GM12892 (cell line): ENCODE data around the gene HPCA.

ENCODE experiments used
- DNase-seq: peaks from one replicate; pipeline ENCODE4 v3.0.0; 2011; ENCODE audit not compliant: insufficient read length
- FAIRE-seq: peaks from 2 replicates; lab custom pipeline; 2011; peaks lifted over from hg19 to GRCh38; lab: Jason Lieb, UNC
- POLR2A ChIP-seq: IDR thresholded peaks from 2 replicates; pipeline ENCODE4 v1.6.1; 2011; ENCODE audit warnings: low read depth, low read length, control low read depth
- POLR2AphosphoS5 ChIP-seq: IDR thresholded peaks from 2 replicates; pipeline ENCODE4 v1.6.1; 2011; ENCODE audit warnings: low read depth, low read length, control low read depth
- TAF1 ChIP-seq: IDR thresholded peaks from 2 replicates; pipeline ENCODE4 v1.6.1; 2011; ENCODE audit warnings: low read depth, mild to moderate bottlenecking, control low read depth, low read length, borderline replicate concordance

The HPCA gene

GRCh38 chr1:32884726-32885125, 1.6 kb upstream of the HPCA start:
- TF ChIP-seq POLR2A, result no peak
- TF ChIP-seq POLR2AphosphoS5, result no peak
- no peak for TF ChIP-seq TAF1
- FAIRE-seq (no peak), DNase-seq (no peak)

GRCh38 chr1:32885676-32886003, 651 bp upstream of the HPCA start:
- TF ChIP-seq TAF1, result no peak
- TF ChIP-seq POLR2A, result no peak
- TF ChIP-seq POLR2AphosphoS5, result no peak
- FAIRE-seq (no peak), DNase-seq (no peak)

- no peak for DNase-seq
- TF ChIP-seq POLR2AphosphoS5 (no peak), TAF1 (no peak), POLR2A (no peak)
- no peak for FAIRE-seq
Measured at GRCh38 chr1:32886828-32887414, 630 bp downstream of the HPCA start.

- TF ChIP-seq TAF1 (no peak), POLR2AphosphoS5 (no peak), POLR2A (no peak)
- FAIRE-seq (no peak), DNase-seq (no peak)
Measured at GRCh38 chr1:32887623-32888022, 1.3 kb downstream of the HPCA start.

- DNase-seq (no peak), FAIRE-seq (no peak)
- TF ChIP-seq POLR2A, result no peak
Measured at GRCh38 chr1:32888134-32888533, 1.8 kb downstream of the HPCA start.

GRCh38 chr1:32888677-32889420, 2.6 kb downstream of the HPCA start:
- TF ChIP-seq POLR2AphosphoS5 (no peak), TAF1 (no peak), POLR2A (no peak)
- FAIRE-seq, result no peak
- no peak for DNase-seq

GRCh38 chr1:32889731-32890278, 3.5 kb downstream of the HPCA start:
- TF ChIP-seq POLR2A, result no peak
- no peak for TF ChIP-seq TAF1
- no peak for TF ChIP-seq POLR2AphosphoS5
- no peak for DNase-seq
- no peak for FAIRE-seq

- TF ChIP-seq TAF1, result no peak
- FAIRE-seq (no peak), DNase-seq (no peak)
Measured at GRCh38 chr1:32890516-32891240, 4.4 kb downstream of the HPCA start.

GRCh38 chr1:32891241-32891570, 4.9 kb downstream of the HPCA start:
- no peak for FAIRE-seq
- TF ChIP-seq POLR2A (no peak), POLR2AphosphoS5 (no peak), TAF1 (no peak)
- no peak for DNase-seq

- DNase-seq (no peak), FAIRE-seq (no peak)
- TF ChIP-seq TAF1, result no peak
- TF ChIP-seq POLR2A, result no peak
- TF ChIP-seq POLR2AphosphoS5, result no peak
Measured at GRCh38 chr1:32891630-32892029, 5.3 kb downstream of the HPCA start.

- DNase-seq, result peak; percentile 66
- FAIRE-seq, result no peak
- TF ChIP-seq POLR2AphosphoS5 (no peak), TAF1 (no peak), POLR2A (no peak)
Measured at GRCh38 chr1:32892368-32893197, 6.3 kb downstream of the HPCA start.
